ENCODE data around the gene MYCBPAP.
A peak's percentile ranks its signal among the peaks of the same experiment; 100 is the strongest.

MYCBPAP gene

DNA sequence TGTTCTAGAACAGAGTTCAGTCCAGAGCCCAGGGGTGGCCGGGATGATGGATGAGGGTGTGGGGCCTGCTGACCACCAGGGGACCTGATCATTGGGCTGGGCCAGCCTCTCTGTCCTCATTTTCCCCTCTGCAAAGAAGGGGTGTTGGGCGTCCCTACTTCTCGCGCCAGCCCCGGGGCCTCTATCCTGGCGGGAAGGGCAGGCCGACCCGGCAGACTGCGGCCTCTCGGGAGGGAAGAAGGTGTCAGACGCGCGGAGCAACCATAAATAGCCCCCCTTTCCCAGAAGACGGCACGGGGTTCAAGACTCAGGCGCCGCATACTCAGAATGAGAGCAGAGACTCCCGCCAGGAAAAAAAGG, 50.3 kb downstream of the MYCBPAP start:
- no peaks in the 10 kb centered on the region for H3K36me3 ChIP-seq (ENCODE audit: insufficient read depth, low read length)
- peaks cover 16% of the 10 kb centered on the region for H3K4me1 ChIP-seq (ENCODE audit: control insufficient read depth, insufficient read depth, low read length, unreplicated experiment)
- H3K4me3 ChIP-seq (ENCODE audit: low read depth, low read length) = no peak overlapping the region
- H2AFZ ChIP-seq (ENCODE audit: low read length, unreplicated experiment) = no peak overlapping the region
- no peak overlapping the region for H3K27ac ChIP-seq (ENCODE audit: low read depth, low read length)
- peaks cover 38% of the 10 kb centered on the region for H3K27me3 ChIP-seq (ENCODE audit: insufficient read depth, low read length)
- H3K79me2 ChIP-seq (ENCODE audit: control insufficient read depth, insufficient read depth, low read length, unreplicated experiment) = no peaks in the 10 kb centered on the region

DNA sequence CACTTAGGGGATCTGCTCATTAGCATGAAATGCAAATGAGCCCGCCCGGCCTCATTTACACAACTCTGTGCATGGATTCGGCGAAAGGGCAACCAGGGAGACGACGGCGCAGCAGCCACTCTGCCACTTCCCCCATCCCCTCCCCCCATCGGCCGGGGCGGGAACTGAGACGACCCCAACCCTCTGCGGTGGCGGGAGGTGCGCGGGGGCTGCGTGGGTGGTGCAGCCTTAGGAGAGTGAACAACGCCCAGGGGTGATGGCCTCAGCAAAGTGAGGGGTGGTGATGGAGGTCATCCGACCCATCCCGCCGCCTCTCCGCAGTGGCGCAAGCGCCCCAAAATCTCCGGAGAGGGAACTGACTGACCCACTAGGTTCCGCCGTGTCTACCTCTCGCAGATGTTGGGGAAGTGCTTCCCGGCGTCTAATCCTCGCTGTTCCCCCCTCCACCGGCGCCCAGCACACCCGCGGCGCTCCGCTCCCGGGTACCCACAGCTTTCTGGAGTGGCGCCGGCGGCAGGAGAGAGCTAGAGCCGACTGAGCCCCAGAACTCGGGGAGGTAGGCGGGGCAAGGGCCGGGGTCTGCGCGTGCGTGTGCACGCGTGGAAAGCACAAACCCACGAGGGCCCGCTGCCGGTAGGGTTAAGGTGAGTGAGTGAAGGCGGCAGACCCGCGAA, 50.8 kb downstream of the MYCBPAP start:
- H3K4me3 ChIP-seq (ENCODE audit: low read depth, low read length) = peak overlapping the region; percentile 85
- peaks cover 41% of the 10 kb centered on the region for H3K27me3 ChIP-seq (ENCODE audit: insufficient read depth, low read length)
- H3K27ac ChIP-seq (ENCODE audit: low read depth, low read length) = no peak overlapping the region
- H2AFZ ChIP-seq (ENCODE audit: low read length, unreplicated experiment) = peak overlapping the region; percentile 23
- no peaks in the 10 kb centered on the region for H3K79me2 ChIP-seq (ENCODE audit: control insufficient read depth, insufficient read depth, low read length, unreplicated experiment)
- peaks cover 16% of the 10 kb centered on the region for H3K4me1 ChIP-seq (ENCODE audit: control insufficient read depth, insufficient read depth, low read length, unreplicated experiment)
- no peaks in the 10 kb centered on the region for H3K36me3 ChIP-seq (ENCODE audit: insufficient read depth, low read length)

DNA sequence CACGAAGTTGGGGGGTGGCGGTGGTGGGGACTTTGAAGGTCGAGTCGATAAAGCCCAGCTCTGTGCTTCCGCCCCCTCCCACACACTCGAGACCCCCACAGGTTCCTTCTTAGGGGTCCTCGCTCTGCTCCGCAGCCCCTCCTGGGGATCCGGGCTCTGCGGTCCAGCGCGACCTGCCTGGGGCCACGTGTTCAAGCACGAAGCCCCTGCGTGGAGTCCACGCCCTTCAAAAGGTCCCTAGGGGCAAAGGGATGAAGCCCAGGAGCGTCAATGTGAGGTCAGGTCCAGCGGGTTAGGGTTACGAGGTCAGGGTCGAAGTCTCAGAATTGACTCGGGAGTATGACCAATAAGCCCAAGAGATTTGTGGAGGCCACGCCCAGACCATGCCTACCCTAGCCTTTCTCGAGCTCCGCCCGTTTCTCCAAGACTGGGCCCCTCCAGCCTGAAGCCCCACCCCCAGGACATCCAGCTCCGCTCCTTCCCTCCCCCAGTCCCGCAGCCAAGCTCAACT, 51.5 kb downstream of the MYCBPAP start:
- H3K27me3 ChIP-seq (ENCODE audit: insufficient read depth, low read length) = peaks cover 41% of the 10 kb centered on the region
- no peak overlapping the region for H3K27ac ChIP-seq (ENCODE audit: low read depth, low read length)
- H2AFZ ChIP-seq (ENCODE audit: low read length, unreplicated experiment) = peak overlapping the region; percentile 99
- H3K36me3 ChIP-seq (ENCODE audit: insufficient read depth, low read length) = no peaks in the 10 kb centered on the region
- H3K4me1 ChIP-seq (ENCODE audit: control insufficient read depth, insufficient read depth, low read length, unreplicated experiment) = peaks cover 19% of the 10 kb centered on the region
- no peaks in the 10 kb centered on the region for H3K79me2 ChIP-seq (ENCODE audit: control insufficient read depth, insufficient read depth, low read length, unreplicated experiment)
- H3K4me3 ChIP-seq (ENCODE audit: low read depth, low read length) = peak overlapping the region; percentile 85

DNA sequence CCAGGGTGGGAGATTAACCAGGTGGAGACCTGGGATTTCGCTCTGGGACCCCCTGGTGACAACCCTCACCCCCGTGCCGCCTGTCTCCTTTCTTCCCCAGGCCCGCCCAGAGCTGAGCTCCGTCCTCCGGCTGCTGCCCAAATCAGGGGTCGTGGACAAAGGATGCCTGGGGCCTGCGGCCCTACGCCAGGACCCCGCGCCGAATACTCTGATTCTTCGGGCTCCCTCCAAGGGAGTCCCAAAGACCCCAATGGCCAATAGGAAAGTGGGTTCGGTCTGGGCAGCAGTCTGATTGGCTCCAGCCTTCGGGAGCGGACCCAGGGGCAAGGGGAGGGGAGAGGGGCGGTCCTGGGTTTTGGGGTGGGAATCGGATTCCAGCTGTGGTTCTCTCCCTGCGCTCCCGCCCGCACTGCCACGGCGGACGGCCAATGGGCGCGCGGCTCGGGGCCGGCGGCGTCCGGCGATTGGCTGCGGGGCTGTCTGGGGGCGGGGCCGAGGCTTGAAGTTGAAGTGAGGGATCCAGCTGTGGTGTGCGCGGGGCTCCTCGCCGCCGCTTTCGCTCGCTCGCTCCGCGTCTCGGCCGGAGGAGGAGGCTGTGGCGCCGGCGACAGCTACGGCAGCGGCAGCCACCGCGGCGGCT, 52.1 kb downstream of the MYCBPAP start, which contains the start of gene CACNA1G:
Gene CACNA1G, plus strand, starts transcription at position 531 of the 640 bp plus-strand sequence. CDS start 745 bp downstream, outside the sequence.
- Histone ChIP-seq H3K79me2 (ENCODE audit: control insufficient read depth, insufficient read depth, low read length, unreplicated experiment) (no peaks in the 10 kb centered on the region), H3K27me3 (ENCODE audit: insufficient read depth, low read length) (peaks cover 41% of the 10 kb centered on the region), H3K36me3 (ENCODE audit: insufficient read depth, low read length) (no peaks in the 10 kb centered on the region), H2AFZ (ENCODE audit: low read length, unreplicated experiment) (peak within 1 kb of the TSS; percentile 99), H3K4me1 (ENCODE audit: control insufficient read depth, insufficient read depth, low read length, unreplicated experiment) (peaks cover 24% of the 10 kb centered on the region), H3K4me3 (ENCODE audit: low read depth, low read length) (peak within 1 kb of the TSS; percentile 85), H3K27ac (ENCODE audit: low read depth, low read length) (no peak within 1 kb of the TSS)

DNA sequence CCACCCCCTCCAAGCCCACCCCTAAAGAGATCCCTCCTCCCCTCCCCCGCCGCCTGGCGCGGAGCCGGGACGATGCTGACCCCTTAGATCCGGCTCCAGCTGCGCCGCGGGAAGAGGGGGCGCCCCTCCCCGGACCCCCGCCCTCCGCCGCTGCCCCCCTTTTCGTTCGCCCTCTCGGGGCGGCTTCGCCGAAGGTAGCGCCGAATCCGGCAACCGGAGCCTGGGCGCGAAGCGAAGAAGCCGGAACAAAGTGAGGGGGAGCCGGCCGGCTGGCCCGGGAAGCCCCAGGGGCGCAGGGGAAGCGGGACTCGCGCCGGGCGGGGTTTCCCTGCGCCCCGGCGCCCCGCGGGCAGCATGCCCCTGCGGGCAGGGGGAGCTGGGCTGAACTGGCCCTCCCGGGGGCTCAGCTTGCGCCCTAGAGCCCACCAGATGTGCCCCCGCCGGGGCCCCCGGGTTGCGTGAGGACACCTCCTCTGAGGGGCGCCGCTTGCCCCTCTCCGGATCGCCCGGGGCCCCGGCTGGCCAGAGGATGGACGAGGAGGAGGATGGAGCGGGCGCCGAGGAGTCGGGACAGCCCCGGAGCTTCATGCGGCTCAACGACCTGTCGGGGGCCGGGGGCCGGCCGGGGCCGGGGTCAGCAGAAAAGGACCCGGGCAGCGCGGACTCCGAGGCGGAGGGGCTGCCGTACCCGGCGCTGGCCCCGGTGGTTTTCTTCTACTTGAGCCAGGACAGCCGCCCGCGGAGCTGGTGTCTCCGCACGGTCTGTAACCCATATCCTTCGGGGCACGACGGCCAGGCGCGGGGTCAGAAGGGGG, 52.9 kb downstream of the MYCBPAP start:
- peak overlapping the region; percentile 85 for H3K4me3 ChIP-seq (ENCODE audit: low read depth, low read length)
- H3K27me3 ChIP-seq (ENCODE audit: insufficient read depth, low read length) = peaks cover 41% of the 10 kb centered on the region
- H3K27ac ChIP-seq (ENCODE audit: low read depth, low read length) = no peak overlapping the region
- no peaks in the 10 kb centered on the region for H3K79me2 ChIP-seq (ENCODE audit: control insufficient read depth, insufficient read depth, low read length, unreplicated experiment)
- peaks cover 28% of the 10 kb centered on the region for H3K4me1 ChIP-seq (ENCODE audit: control insufficient read depth, insufficient read depth, low read length, unreplicated experiment)
- peak overlapping the region; percentile 66 for H2AFZ ChIP-seq (ENCODE audit: low read length, unreplicated experiment)
- no peaks in the 10 kb centered on the region for H3K36me3 ChIP-seq (ENCODE audit: insufficient read depth, low read length)

DNA sequence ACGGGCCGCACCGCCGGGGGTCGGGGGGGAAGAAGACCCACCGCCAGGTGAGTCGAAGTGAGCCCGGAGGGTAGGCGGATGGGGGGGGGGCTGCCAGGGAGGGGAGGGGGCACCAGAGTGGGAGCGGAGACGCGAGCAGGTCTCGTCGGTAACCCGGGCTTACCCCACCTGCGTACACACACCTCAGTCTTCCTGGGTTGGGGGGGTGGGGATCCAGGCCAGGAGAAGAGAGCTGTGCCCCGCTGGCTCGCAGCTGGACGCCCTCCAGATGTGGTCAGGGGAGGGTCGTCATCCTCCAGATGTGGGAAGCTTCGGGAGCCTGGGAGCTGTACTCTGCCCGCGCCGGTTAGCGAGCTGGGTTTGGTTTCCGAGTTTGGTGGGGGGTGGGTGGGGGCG, 53.5 kb downstream of the MYCBPAP start:
- no peaks in the 10 kb centered on the region for H3K36me3 ChIP-seq (ENCODE audit: insufficient read depth, low read length)
- H3K27ac ChIP-seq (ENCODE audit: low read depth, low read length) = no peak overlapping the region
- H3K27me3 ChIP-seq (ENCODE audit: insufficient read depth, low read length) = peaks cover 41% of the 10 kb centered on the region
- H3K79me2 ChIP-seq (ENCODE audit: control insufficient read depth, insufficient read depth, low read length, unreplicated experiment) = no peaks in the 10 kb centered on the region
- H3K4me3 ChIP-seq (ENCODE audit: low read depth, low read length) = no peak overlapping the region
- no peak overlapping the region for H2AFZ ChIP-seq (ENCODE audit: low read length, unreplicated experiment)
- peaks cover 28% of the 10 kb centered on the region for H3K4me1 ChIP-seq (ENCODE audit: control insufficient read depth, insufficient read depth, low read length, unreplicated experiment)

DNA sequence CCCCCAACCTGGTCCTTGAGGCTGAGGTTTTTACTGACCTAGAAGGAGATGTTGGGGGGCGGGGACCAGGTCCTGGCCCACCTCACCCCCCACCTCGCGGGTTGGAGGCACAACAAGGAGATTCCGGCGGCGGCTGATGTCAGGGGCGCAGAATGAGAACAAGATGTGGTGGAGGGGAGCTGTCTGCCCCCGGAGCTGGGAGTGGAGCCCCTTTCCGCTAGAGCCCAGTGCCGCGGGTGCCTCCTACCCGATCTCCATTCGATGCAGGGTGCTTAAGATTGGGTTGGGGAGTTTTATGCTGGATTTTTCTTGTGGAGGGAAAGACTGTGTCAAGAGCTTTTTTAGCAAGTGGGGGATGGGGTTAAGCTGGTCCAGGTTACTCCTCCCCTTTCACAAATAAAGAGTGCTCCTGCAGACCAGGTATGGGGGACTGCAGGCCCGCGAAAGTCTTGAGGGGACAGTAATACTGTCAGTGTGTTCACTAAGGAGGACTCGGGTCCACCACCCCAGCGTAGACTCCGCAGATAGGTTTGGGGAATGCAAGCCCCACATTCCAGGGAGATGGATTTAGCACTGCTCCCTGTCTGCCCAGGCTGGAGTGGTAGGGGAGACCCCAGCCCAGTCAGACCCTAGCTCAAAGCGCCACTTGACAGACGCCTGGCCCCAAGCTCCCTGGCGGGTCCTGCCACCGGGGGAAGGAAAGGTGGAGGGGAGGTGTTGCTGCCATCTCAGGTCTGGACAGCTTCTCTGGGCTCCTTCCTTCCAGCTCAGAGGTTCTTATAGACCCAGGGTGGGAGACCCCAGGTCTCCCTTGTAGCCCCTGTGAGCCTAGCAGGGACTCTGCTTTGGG, 54.2 kb downstream of the MYCBPAP start:
- Histone ChIP-seq H2AFZ (ENCODE audit: low read length, unreplicated experiment) (no peak overlapping the region), H3K27me3 (ENCODE audit: insufficient read depth, low read length) (peaks cover 41% of the 10 kb centered on the region), H3K36me3 (ENCODE audit: insufficient read depth, low read length) (no peaks in the 10 kb centered on the region), H3K4me1 (ENCODE audit: control insufficient read depth, insufficient read depth, low read length, unreplicated experiment) (peaks cover 28% of the 10 kb centered on the region), H3K4me3 (ENCODE audit: low read depth, low read length) (no peak overlapping the region), H3K27ac (ENCODE audit: low read depth, low read length) (no peak overlapping the region), H3K79me2 (ENCODE audit: control insufficient read depth, insufficient read depth, low read length, unreplicated experiment) (no peaks in the 10 kb centered on the region)

DNA sequence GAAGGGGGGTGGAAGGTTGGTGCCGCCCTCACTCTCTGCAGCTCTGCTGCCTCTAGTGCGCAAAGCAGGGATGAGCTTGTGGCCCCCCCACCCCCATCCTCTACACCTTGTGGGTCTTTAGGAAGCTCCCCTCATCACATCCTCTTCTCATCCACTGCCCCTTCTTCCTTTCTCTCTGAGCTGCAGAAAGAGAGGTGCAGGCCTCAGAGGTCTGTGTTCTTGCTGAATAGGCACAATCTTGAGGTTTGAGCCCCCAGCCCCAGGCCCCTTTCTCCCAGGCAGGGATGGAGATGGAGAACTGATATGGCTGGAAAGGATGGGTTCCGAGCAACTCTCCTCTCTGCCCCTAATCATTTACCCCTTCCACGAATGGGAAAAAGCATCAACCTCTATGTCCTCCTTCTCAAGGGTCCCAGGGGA, 54.9 kb downstream of the MYCBPAP start:
- H2AFZ ChIP-seq (ENCODE audit: low read length, unreplicated experiment) = no peak overlapping the region
- no peak overlapping the region for H3K4me3 ChIP-seq (ENCODE audit: low read depth, low read length)
- H3K27me3 ChIP-seq (ENCODE audit: insufficient read depth, low read length) = peaks cover 41% of the 10 kb centered on the region
- peaks cover 28% of the 10 kb centered on the region for H3K4me1 ChIP-seq (ENCODE audit: control insufficient read depth, insufficient read depth, low read length, unreplicated experiment)
- H3K36me3 ChIP-seq (ENCODE audit: insufficient read depth, low read length) = no peaks in the 10 kb centered on the region
- no peak overlapping the region for H3K27ac ChIP-seq (ENCODE audit: low read depth, low read length)
- H3K79me2 ChIP-seq (ENCODE audit: control insufficient read depth, insufficient read depth, low read length, unreplicated experiment) = no peaks in the 10 kb centered on the region

DNA sequence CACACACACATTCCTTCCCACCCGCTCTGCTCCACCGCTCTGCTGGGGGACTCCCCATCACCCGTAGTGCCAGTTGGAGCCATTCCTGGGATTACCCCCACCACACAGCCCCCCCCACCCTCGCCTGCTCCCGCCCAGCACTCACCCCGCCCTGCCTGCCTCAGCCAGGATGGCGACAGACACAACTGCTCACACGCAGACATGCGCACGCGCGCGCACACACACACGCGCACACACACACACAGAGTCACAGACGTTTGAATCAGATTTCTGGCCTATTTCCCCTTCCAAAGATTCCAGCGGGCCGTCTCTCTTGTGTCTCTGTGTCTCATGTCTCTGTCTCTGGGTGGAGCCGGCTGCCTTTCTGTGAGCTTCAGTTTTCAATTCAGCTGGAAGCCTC, 56.7 kb downstream of the MYCBPAP start:
- H3K36me3 ChIP-seq (ENCODE audit: insufficient read depth, low read length) = no peaks in the 10 kb centered on the region
- H3K4me3 ChIP-seq (ENCODE audit: low read depth, low read length) = peak overlapping the region; percentile 60
- H3K27me3 ChIP-seq (ENCODE audit: insufficient read depth, low read length) = peaks cover 28% of the 10 kb centered on the region
- H3K4me1 ChIP-seq (ENCODE audit: control insufficient read depth, insufficient read depth, low read length, unreplicated experiment) = peaks cover 18% of the 10 kb centered on the region
- H3K79me2 ChIP-seq (ENCODE audit: control insufficient read depth, insufficient read depth, low read length, unreplicated experiment) = no peaks in the 10 kb centered on the region
- H3K27ac ChIP-seq (ENCODE audit: low read depth, low read length) = peak overlapping the region; percentile 37; the same call in 1 of the 2 replicates
- peak overlapping the region; percentile 32 for H2AFZ ChIP-seq (ENCODE audit: low read length, unreplicated experiment)
